ENCODE results near the gene RDX. TPM values are rescaled to one million over a fixed set of nuclear protein-coding genes. Genes with fewer than 3 reads are reported as not detected.

RDX gene
- total RNA-seq = 10 to 100 TPM; 26.5 to 42.3 (median 32.6) TPM

DNA sequence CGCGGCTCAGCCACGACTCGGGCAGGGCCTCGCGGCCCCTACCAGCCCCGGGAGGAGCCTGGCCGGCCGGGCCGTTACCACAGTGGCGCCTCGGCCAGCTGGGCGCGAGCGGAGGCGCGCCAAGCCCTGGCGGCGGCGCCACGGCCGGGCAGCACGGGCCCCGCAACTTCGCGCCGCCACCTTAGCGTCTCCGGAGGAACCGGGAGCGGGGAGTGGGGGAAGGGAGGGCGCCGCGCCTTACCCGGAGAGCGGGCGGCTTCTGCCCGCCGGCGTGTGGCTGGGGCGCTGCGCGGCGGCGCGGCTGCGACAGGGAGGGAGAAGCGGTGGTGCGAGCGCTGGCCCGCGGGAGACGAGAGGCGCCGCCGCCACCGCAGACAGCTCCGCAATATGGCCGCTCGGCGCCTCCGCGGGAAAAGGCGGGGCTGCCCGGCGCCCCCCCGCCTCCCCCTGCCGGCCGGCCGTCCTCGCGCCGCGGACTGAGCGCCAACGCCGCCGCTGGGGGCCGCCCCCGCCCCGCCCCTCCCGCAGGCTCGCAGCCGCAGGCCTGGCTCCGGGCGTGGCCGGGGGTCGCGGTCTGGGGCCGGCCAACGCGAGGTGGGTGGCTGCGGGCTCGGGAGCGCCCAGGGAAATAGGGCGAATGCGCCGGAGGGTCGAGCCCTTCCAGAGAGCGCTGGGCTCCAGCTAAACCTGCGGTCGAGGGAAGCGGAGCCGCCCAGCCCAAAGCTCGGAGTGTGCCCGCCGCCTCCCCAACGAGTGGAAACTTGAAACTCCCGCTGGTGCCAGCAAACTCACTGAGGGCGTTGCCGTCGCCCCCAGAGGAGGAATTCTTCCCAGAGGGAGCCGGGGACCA, at the start of gene RDX:
RDX (minus strand) TSS at position 389 of the 850 bp plus-strand sequence. CDS start 16,922 bp downstream, outside the sequence.
- WGBS, 2 donors = 0 to 2% methylated on average over 26 to 54 of the region's 113 CpGs
- intact Hi-C loops (cut with DNase I; ENCODE audit: low total_unique reads) = no loop called here
- TF ChIP-seq, protein P1, sequence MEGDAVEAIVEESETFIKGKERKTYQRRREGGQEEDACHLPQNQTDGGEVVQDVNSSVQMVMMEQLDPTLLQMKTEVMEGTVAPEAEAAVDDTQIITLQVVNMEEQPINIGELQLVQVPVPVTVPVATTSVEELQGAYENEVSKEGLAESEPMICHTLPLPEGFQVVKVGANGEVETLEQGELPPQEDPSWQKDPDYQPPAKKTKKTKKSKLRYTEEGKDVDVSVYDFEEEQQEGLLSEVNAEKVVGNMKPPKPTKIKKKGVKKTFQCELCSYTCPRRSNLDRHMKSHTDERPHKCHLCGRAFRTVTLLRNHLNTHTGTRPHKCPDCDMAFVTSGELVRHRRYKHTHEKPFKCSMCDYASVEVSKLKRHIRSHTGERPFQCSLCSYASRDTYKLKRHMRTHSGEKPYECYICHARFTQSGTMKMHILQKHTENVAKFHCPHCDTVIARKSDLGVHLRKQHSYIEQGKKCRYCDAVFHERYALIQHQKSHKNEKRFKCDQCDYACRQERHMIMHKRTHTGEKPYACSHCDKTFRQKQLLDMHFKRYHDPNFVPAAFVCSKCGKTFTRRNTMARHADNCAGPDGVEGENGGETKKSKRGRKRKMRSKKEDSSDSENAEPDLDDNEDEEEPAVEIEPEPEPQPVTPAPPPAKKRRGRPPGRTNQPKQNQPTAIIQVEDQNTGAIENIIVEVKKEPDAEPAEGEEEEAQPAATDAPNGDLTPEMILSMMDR (IDR thresholded peaks at IDR 0.05) = no peak
- TF ChIP-seq POLR2A (IDR thresholded peaks at IDR 0.05) = no peak

DNA sequence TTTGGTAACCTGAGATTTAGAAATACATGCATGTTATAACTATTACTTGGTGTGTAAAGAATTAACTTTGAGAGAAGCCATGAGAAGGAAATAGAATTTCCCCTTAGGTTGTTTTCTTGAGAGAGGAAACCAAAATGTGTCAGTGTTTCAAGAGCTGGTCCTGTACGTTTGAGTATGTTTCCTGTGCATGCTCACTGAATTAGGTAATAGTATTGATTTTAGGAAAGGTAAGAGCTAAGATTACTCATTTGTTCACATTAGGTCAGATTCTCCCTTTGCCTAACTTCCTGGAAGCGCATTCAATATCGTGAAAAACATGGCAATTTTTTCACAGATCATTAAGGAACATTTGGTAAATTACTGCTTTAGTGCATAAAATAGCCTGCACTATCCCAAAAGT, 49.3 kb upstream of the RDX start:
- no peak for DNase-seq (ENCODE audit: low spot score in 2 of 2)
- no peak overlapping the region for H3K4me3 ChIP-seq (ENCODE audit: low read depth, poor library complexity, severe bottlenecking)
- no peak for TF ChIP-seq POLR2A (IDR thresholded peaks at IDR 0.05)
- TF ChIP-seq, protein P1 (IDR thresholded peaks at IDR 0.05) = no peak
- intact Hi-C loops (cut with DNase I; ENCODE audit: low total_unique reads) = no loop called here
- WGBS, 2 donors = 59 to 61% methylated on average over 3 of the region's 3 CpGs

More for the DNA sequence above, at the start of gene RDX:
- DNase-seq (ENCODE audit: low spot score in 2 of 2) = peak; percentile 63 to 95
- H3K4me3 ChIP-seq (ENCODE audit: low read depth, poor library complexity, severe bottlenecking) = peak within 1 kb of the TSS; percentile 86

DNA sequence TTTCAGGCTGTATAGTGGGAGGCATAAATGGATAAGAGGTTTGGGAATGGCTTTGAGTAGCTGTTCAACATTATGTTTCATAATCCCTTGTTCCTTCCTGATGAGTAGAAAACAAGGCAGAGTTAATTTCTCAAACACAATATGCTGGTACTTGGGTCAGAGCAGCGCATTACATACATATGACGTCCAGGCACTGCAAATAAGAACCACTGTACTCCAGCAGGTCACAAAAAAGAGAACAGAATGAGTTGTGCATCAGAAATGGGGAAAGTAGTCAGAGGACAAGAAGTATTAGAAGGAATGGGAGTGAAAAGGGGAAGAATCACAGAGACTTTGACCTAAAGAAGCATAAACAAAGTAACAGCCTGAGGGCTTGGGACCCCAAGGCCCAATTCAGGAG, 44.0 kb upstream of the RDX start:
- WGBS, 2 donors = 40 to 84% methylated on average over 2 of the region's 2 CpGs
- intact Hi-C loops (cut with DNase I; ENCODE audit: low total_unique reads) = no loop called here
- no peak for DNase-seq (ENCODE audit: low spot score in 2 of 2)
- H3K4me3 ChIP-seq (ENCODE audit: low read depth, poor library complexity, severe bottlenecking) = no peak overlapping the region
- TF ChIP-seq, protein P1 (IDR thresholded peaks at IDR 0.05) = no peak
- no peak for TF ChIP-seq POLR2A (IDR thresholded peaks at IDR 0.05)

DNA sequence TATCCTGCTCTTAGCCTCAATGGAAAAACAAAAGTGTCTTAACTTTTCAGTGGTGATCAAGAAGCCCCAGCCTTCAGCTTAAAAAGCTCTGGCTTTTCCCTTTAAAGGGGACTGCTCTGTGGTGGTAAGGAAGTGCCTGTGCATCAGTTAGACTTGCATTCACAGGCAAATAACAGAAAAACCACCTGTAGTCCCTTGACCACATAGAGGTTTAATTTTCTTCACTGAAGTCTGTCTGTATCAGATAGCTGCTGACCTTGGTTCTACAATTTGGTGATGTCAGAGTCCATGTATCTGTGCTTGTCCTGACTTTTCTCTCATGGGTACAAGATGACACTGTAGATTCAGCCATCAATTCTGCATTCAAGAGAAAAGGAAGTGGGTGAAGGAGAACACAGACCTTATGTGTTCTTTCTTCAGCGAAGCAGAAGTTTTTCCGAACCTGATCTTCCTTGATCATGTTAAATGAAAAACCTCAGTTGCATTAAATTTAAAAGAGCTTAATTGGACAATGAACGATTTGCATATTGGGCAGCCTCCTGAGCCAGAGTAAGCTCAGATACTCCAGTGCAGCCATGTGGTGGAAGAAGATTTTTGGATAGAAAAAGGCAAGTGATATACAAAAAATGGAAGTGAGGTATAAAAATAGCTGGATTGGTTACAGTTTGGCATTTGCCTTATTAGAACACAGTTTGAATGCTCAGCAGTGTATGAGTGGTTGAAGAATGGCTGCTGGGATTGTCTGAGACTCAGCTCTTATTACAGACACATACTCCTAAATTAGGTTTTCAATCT, 43.2 kb upstream of the RDX start:
- DNase-seq (ENCODE audit: low spot score in 2 of 2) = no peak
- no peak overlapping the region for H3K4me3 ChIP-seq (ENCODE audit: low read depth, poor library complexity, severe bottlenecking)
- no peak for TF ChIP-seq POLR2A (IDR thresholded peaks at IDR 0.05)
- TF ChIP-seq, protein P1 (IDR thresholded peaks at IDR 0.05) = no peak
- 85 to 87% methylated on average over 3 of the region's 3 CpGs for WGBS, 2 donors
- intact Hi-C loops (cut with DNase I; ENCODE audit: low total_unique reads) = no loop called here

DNA sequence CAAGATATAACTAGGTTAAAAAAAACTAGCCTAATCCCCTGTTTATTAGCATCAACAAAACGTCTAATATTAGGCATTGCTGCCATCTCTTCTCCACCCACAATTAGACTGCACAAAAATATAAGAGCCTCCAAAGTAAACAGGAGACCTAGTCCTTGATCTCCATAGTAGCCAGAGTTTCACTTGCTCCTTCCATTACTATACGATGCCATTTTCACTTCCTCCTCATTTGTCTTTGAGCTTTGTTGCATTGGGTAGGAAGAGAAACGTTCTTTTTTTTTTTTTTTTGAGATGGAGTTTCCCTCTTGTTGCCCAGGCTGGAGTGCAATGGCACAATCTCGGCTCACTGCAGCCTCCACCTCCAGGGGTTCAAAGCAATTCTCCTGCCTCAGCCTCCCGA, 42.3 kb upstream of the RDX start:
- TF ChIP-seq, protein P1 (IDR thresholded peaks at IDR 0.05) = no peak
- TF ChIP-seq POLR2A (IDR thresholded peaks at IDR 0.05) = no peak
- H3K4me3 ChIP-seq (ENCODE audit: low read depth, poor library complexity, severe bottlenecking) = no peak overlapping the region
- no peak for DNase-seq (ENCODE audit: low spot score in 2 of 2)
- intact Hi-C loops (cut with DNase I; ENCODE audit: low total_unique reads) = no loop called here
- WGBS, 2 donors = 77 to 80% methylated on average over 5 of the region's 5 CpGs

Measured in lower leg skin (tissue), 4 donors.